ENCODE results near the gene PRR33.

PRR33 gene

GRCh38 chr11:1927848-1928469 is 36.3 kb upstream of the PRR33 start:
- no peak for DNase-seq (ENCODE audit: low read depth, low spot score)

DNA sequence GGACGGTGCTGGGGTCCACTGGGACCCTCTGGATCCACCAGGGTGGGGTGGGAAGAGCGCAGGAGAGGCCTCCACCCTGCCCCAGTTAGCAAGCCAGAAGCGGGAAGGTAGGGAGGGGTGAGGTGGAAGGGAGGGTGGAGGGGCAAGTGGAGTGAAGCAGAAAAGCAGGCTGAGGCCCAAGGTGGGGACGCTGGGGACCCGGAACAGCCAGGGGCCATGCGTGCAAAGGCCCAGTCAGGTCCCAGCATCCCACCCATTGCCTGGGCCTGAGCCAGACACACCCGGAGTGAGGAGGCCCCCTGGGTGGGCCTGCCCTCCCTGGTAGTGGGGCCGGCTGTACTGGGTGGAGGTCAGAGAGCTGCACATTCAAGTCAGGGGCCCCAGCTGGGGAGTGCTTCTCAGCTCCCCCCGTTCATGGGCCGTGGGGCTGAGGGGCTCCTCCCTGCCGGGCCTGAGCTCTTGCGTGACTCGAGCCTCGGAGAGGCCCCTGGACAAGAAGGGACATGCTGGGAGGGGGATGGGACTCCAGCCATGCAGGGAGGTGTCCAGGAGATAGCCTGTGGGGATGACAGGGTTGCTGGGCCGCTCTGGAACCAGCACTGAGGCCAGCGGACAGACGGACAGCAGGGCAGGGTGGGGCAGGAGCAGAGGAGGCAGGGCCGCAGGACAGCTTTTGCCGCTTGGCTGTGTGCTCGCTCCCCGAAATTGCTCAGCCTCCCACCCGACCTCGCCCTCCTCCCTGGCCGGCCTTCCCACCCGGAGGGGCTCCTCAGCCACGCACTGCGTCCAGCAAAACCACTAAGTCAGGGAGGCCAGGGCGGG is 35.5 kb upstream of the PRR33 start:
- DNase-seq (ENCODE audit: low read depth, low spot score), result no peak

- DNase-seq (ENCODE audit: low read depth, low spot score), result no peak
Observed at GRCh38 chr11:1926156-1927025, 34.7 kb upstream of the PRR33 start.

- DNase-seq (ENCODE audit: low read depth, low spot score), result no peak
Observed at GRCh38 chr11:1925373-1926155, 33.9 kb upstream of the PRR33 start.

DNA sequence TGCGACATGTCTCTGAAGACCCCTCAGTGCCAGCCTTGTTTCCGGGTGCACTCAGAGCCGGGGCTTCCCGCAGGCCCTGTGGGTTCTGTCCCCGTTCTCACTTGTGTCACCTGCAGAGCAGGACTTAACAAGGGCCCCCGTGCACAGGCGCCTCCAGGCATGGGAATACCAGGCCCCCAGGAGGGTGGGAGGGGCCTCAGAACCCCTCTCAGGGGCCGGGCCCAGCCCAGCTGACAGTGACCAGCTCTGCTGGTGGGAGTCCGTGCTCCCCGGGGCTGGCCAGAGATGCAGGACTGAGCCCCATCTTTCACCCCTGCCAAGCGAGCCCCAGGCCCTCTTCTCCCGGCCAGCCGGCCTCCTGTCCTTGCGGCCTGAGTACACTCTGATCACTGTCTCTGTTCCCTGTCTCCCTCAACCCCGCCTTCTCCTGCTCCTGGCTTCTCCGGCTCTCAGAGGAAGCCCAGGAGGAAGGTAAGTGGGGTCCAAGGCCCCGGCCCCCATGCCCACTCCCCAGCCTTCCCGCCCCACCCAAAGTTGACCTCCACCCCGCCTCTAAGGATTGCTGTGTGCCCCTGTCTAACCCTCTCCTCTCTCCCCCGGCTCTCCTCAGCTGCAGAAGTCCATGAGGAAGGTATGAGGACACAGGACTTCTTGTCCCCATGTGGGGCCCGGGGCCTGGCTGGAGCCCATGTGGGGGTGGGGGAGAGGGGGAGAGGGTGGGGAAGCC is 33.1 kb upstream of the PRR33 start:
- no peak for DNase-seq (ENCODE audit: low read depth, low spot score)

- DNase-seq (ENCODE audit: low read depth, low spot score), result no peak
Observed at GRCh38 chr11:1924181-1924580, 32.5 kb upstream of the PRR33 start.

- DNase-seq (ENCODE audit: low read depth, low spot score), result no peak
Observed at GRCh38 chr11:1923201-1923956, 31.7 kb upstream of the PRR33 start.

DNA sequence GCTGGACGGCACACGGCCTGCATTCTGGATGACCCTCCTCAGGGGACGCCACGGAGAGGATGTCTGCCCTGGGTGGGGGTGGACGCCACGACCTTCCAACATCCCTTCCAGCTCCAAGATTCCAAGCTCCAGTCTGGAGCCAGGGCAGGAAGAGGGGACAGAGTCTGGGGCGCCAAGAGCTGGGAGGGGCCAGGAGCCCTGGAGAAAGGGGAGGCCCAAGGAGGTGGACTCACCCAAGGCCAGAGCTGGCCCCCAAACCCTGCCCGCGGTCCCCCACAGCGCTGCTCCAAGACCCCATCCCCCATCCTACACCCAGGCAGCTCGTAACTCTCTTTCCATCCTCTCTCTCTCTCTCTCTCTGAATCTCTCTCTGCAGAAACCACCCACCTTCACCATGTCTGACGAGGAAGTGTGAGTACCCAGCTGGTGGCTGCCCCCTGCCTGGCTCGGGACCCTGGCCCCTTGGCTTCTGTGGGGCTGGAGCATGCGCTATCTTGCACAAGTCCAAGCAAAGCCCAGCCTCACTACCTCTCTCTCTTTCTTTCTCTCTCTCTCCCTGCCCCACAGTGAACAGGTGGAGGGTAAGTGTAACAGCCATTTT is 30.9 kb upstream of the PRR33 start:
- DNase-seq (ENCODE audit: low read depth, low spot score), result no peak

DNA sequence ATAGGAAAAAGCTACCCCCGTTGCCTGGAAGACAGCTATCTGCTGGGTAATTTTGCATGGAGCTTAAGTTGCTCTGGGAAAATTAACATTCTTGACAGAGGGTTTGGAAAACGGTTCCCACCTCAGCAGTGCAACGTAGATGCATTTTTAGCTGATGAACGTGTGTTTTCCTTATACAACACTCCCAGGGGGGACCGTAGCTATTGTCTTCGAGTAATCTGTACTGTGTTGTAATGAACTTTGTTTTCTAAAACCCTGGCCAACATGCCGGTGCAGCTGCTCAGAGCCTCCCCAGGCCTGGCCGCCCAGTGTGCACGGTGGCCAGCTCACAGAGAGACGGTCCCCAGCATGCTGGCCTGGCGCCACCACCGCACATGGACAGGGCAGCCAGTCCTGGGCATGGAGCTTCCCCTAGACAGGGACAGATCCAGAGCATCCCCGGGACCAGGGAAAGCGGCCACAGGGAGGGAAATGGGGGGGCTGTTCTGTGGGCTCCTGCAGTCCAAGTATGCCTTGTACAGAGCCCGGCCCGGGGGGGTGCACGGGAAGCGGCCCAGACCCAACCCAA is 30.0 kb upstream of the PRR33 start:
- no peak for DNase-seq (ENCODE audit: low read depth, low spot score)

DNA sequence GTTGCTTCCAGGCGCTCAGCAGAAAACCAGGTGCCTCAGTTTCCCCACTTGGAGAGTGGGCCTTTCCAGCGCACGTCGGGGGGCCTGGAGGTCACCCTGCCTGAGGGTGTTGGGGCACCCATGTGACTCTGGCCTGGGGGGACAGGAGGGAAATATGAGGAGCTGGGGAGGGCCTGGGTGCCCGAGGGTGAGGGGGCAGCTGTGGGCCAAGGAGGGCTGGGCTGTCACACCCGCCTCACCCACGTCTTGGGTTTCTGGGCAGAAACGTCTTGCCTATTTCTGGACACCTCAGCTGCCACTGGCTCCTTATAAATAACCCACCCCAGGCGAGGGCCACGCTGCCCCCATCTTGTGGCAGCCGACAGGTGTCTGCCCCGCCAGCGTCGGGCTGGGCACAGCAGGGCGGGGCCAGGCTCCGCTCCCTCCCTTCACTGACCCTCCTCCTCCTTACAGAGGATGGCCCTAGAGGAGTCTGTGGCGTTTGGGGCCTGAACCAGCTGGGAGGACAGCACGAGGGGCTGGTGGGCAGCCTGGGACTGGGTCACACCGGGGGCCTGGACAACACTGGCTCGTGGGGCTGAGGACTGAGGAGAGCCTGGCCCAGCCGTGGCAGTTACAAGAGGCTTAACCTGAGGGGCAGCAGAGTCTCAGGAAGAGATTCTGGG is 29.3 kb upstream of the PRR33 start:
- no peak for DNase-seq (ENCODE audit: low read depth, low spot score)

- no peak for DNase-seq (ENCODE audit: low read depth, low spot score)
Observed at GRCh38 chr11:1920128-1920908, 28.6 kb upstream of the PRR33 start.

GRCh38 chr11:1919391-1920127 is 27.9 kb upstream of the PRR33 start, which contains the start of gene TNNT3:
Gene TNNT3 (plus strand): TSS chr11:1919703. CDS start chr11:1922875, 3,172 bp downstream.
- DNase-seq (ENCODE audit: low read depth, low spot score), result no peak

DNA sequence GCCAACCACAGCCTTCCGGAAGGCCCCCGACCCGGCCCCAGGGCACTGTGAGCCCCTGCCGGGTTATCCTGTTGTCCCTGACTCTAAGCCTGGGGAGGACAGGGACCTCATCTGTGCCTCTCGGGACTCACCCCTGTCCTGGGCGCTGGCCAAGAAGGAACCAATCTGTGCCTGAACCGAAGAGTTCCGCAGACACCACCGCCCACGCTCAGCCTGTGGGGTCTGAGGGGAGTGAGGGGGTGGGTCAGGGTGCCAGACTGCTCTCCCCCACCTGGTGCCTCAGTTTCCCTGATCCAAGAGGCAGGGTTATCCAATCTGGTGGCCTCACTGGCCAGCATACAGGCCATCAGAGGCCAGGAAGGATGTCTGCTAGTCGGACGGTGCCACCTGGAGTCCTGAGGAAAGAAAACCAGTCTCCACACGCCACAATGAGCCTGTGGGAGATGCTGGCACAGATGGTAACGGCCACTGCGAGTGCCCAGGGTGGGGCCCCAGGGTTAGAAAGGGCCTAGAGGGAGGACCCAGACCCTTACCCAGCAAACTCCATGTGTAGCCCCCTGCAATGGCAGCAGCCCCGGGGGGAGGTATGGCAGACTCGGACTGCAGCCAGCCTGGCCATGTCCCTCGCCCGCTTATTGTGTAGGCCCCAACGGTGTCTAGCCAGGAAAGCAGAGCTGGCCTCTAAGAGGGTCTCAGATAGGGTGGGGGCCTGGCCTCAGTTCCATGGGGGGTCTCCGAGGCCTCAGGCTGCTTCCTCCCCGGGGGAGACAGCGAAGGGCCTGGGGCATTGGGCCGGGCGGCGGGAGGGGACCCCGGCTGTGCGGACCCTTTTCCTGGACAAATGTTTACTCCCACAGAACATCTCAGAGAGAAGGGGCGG is 27.0 kb upstream of the PRR33 start:
- DNase-seq (ENCODE audit: low read depth, low spot score), result no peak

- DNase-seq (ENCODE audit: low read depth, low spot score), result no peak
Observed at GRCh38 chr11:1917523-1918435, 26.1 kb upstream of the PRR33 start.

DNA sequence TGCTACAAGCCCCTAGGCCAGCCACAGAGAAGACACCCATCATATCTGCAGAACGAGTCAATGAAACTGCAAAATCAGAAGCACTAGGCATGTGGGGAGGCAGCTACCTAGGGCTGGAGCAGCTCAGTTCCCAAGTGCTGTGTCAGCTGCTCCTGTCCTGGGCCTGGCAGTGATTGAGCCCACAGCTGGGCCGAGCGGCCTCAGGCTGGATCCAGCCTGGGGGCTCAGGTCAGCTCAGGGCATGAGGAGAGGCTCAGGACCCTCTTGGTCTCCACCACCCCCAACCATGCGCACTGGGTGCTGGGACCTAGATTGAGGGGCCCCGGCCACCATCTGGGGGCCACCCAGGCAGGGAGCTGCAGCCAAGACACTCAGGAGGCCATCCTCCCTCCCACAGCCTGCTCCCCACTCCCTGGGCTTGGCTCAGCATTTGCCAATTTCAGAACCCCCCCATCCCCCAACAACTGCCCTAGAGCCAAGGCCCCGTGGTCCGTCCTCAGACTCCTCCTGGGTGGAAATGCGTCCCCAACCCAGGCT is 25.4 kb upstream of the PRR33 start:
- no peak for DNase-seq (ENCODE audit: low read depth, low spot score)

Measured in smooth muscle cell of the brain vasculature (primary cell).